CD14-positive monocyte (primary cell): ENCODE results near the gene EGFR. TPM values are rescaled to one million over a fixed set of nuclear protein-coding genes. Genes with fewer than 3 reads are reported as not detected.

Experiments
- DNase-seq, 3 donors: peaks; one replicate each; pipeline ENCODE4 v3.0.0-alpha.2; 2011 to 2022
- H2AFZ ChIP-seq: 2 replicates; pipeline ENCODE4 v1.6.0; 2012; ENCODE audit warnings: mild to moderate bottlenecking, low read depth, low read length, inconsistent platforms; ENCODE audit not compliant: insufficient read depth, poor library complexity, severe bottlenecking
- H3K27ac ChIP-seq, 2 donors: 1 replicate in 1 of 2; 2 replicates in 1 of 2; pipeline ENCODE4 v1.5.1; 2012 to 2013; ENCODE audit warnings: low read length in 2 of 2, control low read depth in 1 of 2, inconsistent platforms in 1 of 2, low read depth in 1 of 2, mild to moderate bottlenecking in 1 of 2
- H3K27me3 ChIP-seq, 2 donors: one replicate each; pipeline versions ENCODE4 v1.6.0 to v1.6.1; 2011 to 2013; ENCODE audit warnings: low read length in 2 of 2; ENCODE audit not compliant: control insufficient read depth in 2 of 2, insufficient read depth in 2 of 2
- H3K36me3 ChIP-seq, 2 donors: replicated peaks in 1 of 2; 1 replicate in 1 of 2; 2 replicates in 1 of 2; pipeline versions ENCODE4 v1.5.1 to v1.6.1; 2012 to 2013; ENCODE audit warnings: low read length in 2 of 2, control low read depth in 1 of 2, inconsistent platforms in 1 of 2, mild to moderate bottlenecking in 1 of 2; ENCODE audit not compliant: insufficient read depth in 2 of 2, control insufficient read depth in 1 of 2
- H3K4me1 ChIP-seq, 2 donors: 1 replicate in 1 of 2; 2 replicates in 1 of 2; pipeline versions ENCODE4 v1.5.1 to v1.6.1; 2012 to 2013; ENCODE audit warnings: low read length in 2 of 2, control low read depth in 1 of 2, inconsistent platforms in 1 of 2, mild to moderate bottlenecking in 1 of 2, moderate library complexity in 1 of 2; ENCODE audit not compliant: insufficient read depth in 2 of 2, control insufficient read depth in 1 of 2
- H3K4me2 ChIP-seq: replicated peaks from 2 replicates; pipeline ENCODE3; 2012; ENCODE audit warnings: low read length, moderate library complexity, mild to moderate bottlenecking; ENCODE audit not compliant: poor library complexity, severe bottlenecking; ENCODE audit errors: extremely low read depth
- H3K4me3 ChIP-seq, 3 experiments: fragments of 200-600 bp in 1 of 3; sonication (generic) in 1 of 3; replicated peaks in 1 of 3; 1 replicate in 2 of 3; 2 replicates in 1 of 3; pipeline ENCODE4 v1.5.1; 2011 to 2013; ENCODE audit warnings: low read length in 3 of 3, mild to moderate bottlenecking in 3 of 3, control low read depth in 2 of 3, low read depth in 2 of 3, inconsistent platforms in 1 of 3, moderate library complexity in 1 of 3
- H3K79me2 ChIP-seq: 2 replicates; pipeline ENCODE4 v1.6.0; 2012; ENCODE audit warnings: mild to moderate bottlenecking, control low read depth, inconsistent platforms, low read length, moderate library complexity; ENCODE audit not compliant: insufficient read depth
- H3K9ac ChIP-seq: 2 replicates; pipeline ENCODE4 v1.6.0; 2017; ENCODE audit warnings: low read length, mild to moderate bottlenecking; ENCODE audit not compliant: insufficient read depth, poor library complexity, severe bottlenecking
- H3K9me3 ChIP-seq, 2 donors: replicated peaks in 1 of 2; 1 replicate in 1 of 2; 2 replicates in 1 of 2; pipeline versions ENCODE4 v1.5.1 to v1.6.1; 2012 to 2013; ENCODE audit warnings: low read length in 2 of 2, control low read depth in 1 of 2; ENCODE audit not compliant: control insufficient read depth in 1 of 2, insufficient read depth in 1 of 2
- H4K20me1 ChIP-seq: 2 replicates; pipeline ENCODE4 v1.6.0; 2012; ENCODE audit warnings: mild to moderate bottlenecking, low read length, control low read depth, moderate library complexity; ENCODE audit not compliant: insufficient read depth
- H3K27ac Mint-ChIP-seq, 7 donors: one replicate each; pipeline ENCODE4 v1.8.0; 2020; ENCODE audit warnings: mild to moderate bottlenecking in 7 of 7, mixed read lengths in 7 of 7, moderate library complexity in 6 of 7, inconsistent platforms in 2 of 7
- H3K27me3 Mint-ChIP-seq, 3 donors: one replicate each; pipeline ENCODE4 v1.8.0; 2021 to 2022; ENCODE audit warnings: low read depth in 3 of 3, mild to moderate bottlenecking in 3 of 3, mixed read lengths in 3 of 3, moderate library complexity in 3 of 3, inconsistent platforms in 1 of 3
- H3K36me3 Mint-ChIP-seq, 2 donors: one replicate each; pipeline ENCODE4 v1.8.0; 2020; ENCODE audit warnings: mixed read lengths in 2 of 2, inconsistent platforms in 1 of 2, mild to moderate bottlenecking in 1 of 2
- H3K4me1 Mint-ChIP-seq: one replicate; pipeline ENCODE4 v1.8.0; 2020; ENCODE audit warnings: mild to moderate bottlenecking, mixed read lengths
- H3K4me3 Mint-ChIP-seq, 2 donors: one replicate each; pipeline ENCODE4 v1.8.0; 2020; ENCODE audit warnings: mild to moderate bottlenecking in 2 of 2, mixed read lengths in 2 of 2, moderate library complexity in 1 of 2
- H3K9me3 Mint-ChIP-seq, 7 donors: one replicate each; pipeline ENCODE4 v1.8.0; 2020 to 2022; ENCODE audit warnings: mixed read lengths in 7 of 7, mild to moderate bottlenecking in 6 of 7, moderate library complexity in 6 of 7, inconsistent platforms in 2 of 7
- CTCF ChIP-seq: fragments of 200-600 bp; IDR thresholded peaks from one replicate; pipeline ENCODE4 v1.8.0; 2022; ENCODE audit warnings: antibody characterized with exemption, mild to moderate bottlenecking
- WGBS: methylation state at CpG from one replicate; pipeline ENCODE4 v1.1.5; 2013; ENCODE audit warnings: missing lambda C conversion rate; ENCODE audit not compliant: insufficient coverage; 5-methylcytosine and 5-hydroxymethylcytosine counted together
- intact Hi-C, 2 donors: fragments of 100-400 bp; cut with micrococcal nuclease; formaldehyde crosslinking; loops; one replicate each; pipeline versions ENCODE4 v1.15.0 to v1.15.1; 2023
- polyA plus RNA-seq, 3 donors: library from polyadenylated mRNA; depleted of rRNA in 1 of 3; unstranded in 2 of 3; stranded (reverse) in 1 of 3; fragments of 300-500 nt in 2 of 3; fragments of >200 nt in 1 of 3; fragmentation: Illumina TruSeq in 2 of 3; gene quantifications; 1 replicate in 2 of 3; 2 replicates in 1 of 3; pipeline ENCODE4 v1.2.3, GENCODE V29; 2012 to 2021

The EGFR gene
- polyA plus RNA-seq, 3 donors, result not detected

DNA sequence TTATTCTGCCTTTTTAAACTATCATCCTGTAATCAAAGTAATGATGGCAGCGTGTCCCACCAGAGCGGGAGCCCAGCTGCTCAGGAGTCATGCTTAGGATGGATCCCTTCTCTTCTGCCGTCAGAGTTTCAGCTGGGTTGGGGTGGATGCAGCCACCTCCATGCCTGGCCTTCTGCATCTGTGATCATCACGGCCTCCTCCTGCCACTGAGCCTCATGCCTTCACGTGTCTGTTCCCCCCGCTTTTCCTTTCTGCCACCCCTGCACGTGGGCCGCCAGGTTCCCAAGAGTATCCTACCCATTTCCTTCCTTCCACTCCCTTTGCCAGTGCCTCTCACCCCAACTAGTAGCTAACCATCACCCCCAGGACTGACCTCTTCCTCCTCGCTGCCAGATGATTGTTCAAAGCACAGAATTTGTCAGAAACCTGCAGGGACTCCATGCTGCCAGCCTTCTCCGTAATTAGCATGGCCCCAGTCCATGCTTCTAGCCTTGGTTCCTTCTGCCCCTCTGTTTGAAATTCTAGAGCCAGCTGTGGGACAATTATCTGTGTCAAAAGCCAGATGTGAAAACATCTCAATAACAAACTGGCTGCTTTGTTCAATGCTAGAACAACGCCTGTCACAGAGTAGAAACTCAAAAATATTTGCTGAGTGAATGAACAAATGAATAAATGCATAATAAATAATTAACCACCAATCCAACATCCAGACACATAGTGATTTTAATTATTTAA, 151.7 kb downstream of the EGFR start:
- H3K27ac Mint-ChIP-seq, result no peak overlapping the region
- no peak overlapping the region for H3K27ac ChIP-seq
- intact Hi-C loops, result no loop called here
- no peaks in the 10 kb centered on the region for H3K27me3 ChIP-seq
- no peaks in the 10 kb centered on the region for H3K4me1 Mint-ChIP-seq
- no peaks in the 10 kb centered on the region for H3K4me1 ChIP-seq
- peaks cover 0 to 15% of the 10 kb centered on the region in 2 donors for H3K9me3 ChIP-seq
- peaks cover 3 to 11% (median 6%) of the 10 kb centered on the region in 7 donors for H3K9me3 Mint-ChIP-seq
- WGBS, result 67% methylated on average over 8 of the region's 11 CpGs
- no peaks in the 10 kb centered on the region for H3K79me2 ChIP-seq
- no peak overlapping the region for H3K4me3 Mint-ChIP-seq
- H3K4me2 ChIP-seq, result no peak overlapping the region
- H4K20me1 ChIP-seq, result no peaks in the 10 kb centered on the region
- no peaks in the 10 kb centered on the region for H3K36me3 ChIP-seq
- H3K27me3 Mint-ChIP-seq, result peaks cover 3 to 7% (median 3%) of the 10 kb centered on the region in 3 donors
- H3K9ac ChIP-seq, result no peak overlapping the region
- H3K36me3 Mint-ChIP-seq, result no peaks in the 10 kb centered on the region
- no peak for TF ChIP-seq CTCF
- H2AFZ ChIP-seq, result no peak overlapping the region
- DNase-seq, result no peak
- H3K4me3 ChIP-seq, result no peak overlapping the region

DNA sequence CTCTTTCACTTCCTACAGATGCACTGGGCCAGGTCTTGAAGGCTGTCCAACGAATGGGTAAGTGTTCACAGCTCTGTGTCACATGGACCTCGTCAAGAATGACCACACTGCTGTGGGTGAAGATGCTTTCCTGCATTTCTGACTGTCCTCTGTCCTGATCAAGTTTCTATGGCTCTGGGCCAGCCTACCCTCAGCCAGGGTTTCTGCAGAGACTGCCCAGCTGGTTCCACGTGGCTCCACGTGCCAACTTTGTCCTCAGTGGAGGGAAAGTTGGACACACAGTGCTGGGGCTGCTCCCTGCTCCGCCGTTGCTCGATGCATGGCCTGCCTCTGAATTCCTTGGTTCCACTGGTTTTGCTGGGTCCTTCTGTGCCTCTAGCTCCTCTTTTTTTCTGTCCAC, 152.3 kb downstream of the EGFR start:
- peaks cover 0 to 15% of the 10 kb centered on the region in 2 donors for H3K9me3 ChIP-seq
- no peaks in the 10 kb centered on the region for H3K36me3 ChIP-seq
- H3K79me2 ChIP-seq, result no peaks in the 10 kb centered on the region
- H3K4me1 ChIP-seq, result no peaks in the 10 kb centered on the region
- Mint-ChIP-seq H3K4me3 (no peak overlapping the region), H3K27me3 (peaks cover 3 to 7% (median 3%) of the 10 kb centered on the region in 3 donors), H3K27ac (no peak overlapping the region), H3K36me3 (no peaks in the 10 kb centered on the region), H3K4me1 (no peaks in the 10 kb centered on the region), H3K9me3 (peaks cover 3 to 11% (median 6%) of the 10 kb centered on the region in 7 donors)
- no peak overlapping the region for H3K9ac ChIP-seq
- H3K4me3 ChIP-seq, result no peak overlapping the region
- H3K4me2 ChIP-seq, result no peak overlapping the region
- no peaks in the 10 kb centered on the region for H4K20me1 ChIP-seq
- H3K27ac ChIP-seq, result no peak overlapping the region
- intact Hi-C loops, result no loop called here
- 84% methylated on average over 7 of the region's 7 CpGs for WGBS
- no peak for DNase-seq
- no peak overlapping the region for H2AFZ ChIP-seq
- H3K27me3 ChIP-seq, result no peaks in the 10 kb centered on the region
- no peak for TF ChIP-seq CTCF
